ENCODE data around the gene TXNIP.

Gene TXNIP

DNA sequence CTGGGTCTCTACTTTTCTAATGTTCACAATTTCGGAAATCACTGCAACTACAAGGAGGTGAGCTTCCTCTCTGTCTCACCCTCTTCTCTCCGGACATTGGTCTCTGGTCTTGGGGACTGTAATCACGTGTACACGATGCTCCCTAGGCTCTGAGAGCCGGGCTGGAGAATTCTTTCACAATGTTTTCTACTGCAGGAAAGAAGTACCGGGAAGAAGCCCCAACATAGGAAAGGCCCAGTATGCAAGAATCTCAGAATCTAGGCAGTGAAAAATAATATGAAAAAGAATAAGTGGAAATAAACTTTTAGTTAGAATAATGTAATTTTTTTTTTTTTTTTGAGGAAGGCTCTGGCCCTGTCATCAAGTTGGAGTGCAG is 38.7 kb upstream of the TXNIP start:
- no peak overlapping the region for H2AK5ac ChIP-seq (ENCODE audit: low read length, severe bottlenecking)
- DNase-seq: no peak
- H2BK120ac ChIP-seq (ENCODE audit: low read depth, low read length): no peak overlapping the region
- WGBS: 31% methylated on average over 6 of the region's 6 CpGs
- H2BK5ac ChIP-seq (ENCODE audit: low read depth, low read length, poor library complexity, severe bottlenecking): no peak overlapping the region
- H3K79me1 ChIP-seq (replicated peaks; ENCODE audit: low read length, poor library complexity, severe bottlenecking): no peaks in the 10 kb centered on the region
- no peak overlapping the region for H3K4ac ChIP-seq (ENCODE audit: low read depth in 1 of 2, low read length in 2 of 2)
- H3K4me2 ChIP-seq (ENCODE audit: low read length, poor library complexity, severe bottlenecking): peak overlapping the region; percentile 24
- no peak overlapping the region for H2AFZ ChIP-seq (ENCODE audit: low read depth, low read length)
- peak overlapping the region; percentile 50 for H4K8ac ChIP-seq (ENCODE audit: low read length)
- peak overlapping the region; percentile 17 for H3K27ac ChIP-seq (ENCODE audit: low read length, poor library complexity, severe bottlenecking)
- H3K4me1 ChIP-seq (ENCODE audit: control insufficient read depth, insufficient read depth, low read depth, low read length): no peaks in the 10 kb centered on the region
- no peak overlapping the region for H3K23ac ChIP-seq (ENCODE audit: low read length in 2 of 2)
- H2BK12ac ChIP-seq (ENCODE audit: low read length in 2 of 2): no peak overlapping the region
- H3K36me3 ChIP-seq (ENCODE audit: control insufficient read depth in 1 of 2, insufficient read depth in 2 of 2, low read depth in 1 of 2, low read length in 2 of 2): no peaks in the 10 kb centered on the region
- H3K9me3 ChIP-seq (ENCODE audit: control insufficient read depth, low read length): no peaks in the 10 kb centered on the region
- H3K4me3 ChIP-seq (ENCODE audit: insufficient read depth in 1 of 2, low read depth in 1 of 2, low read length in 2 of 2): peak overlapping the region in 1 of 2 experiments; percentile 58
- H3K18ac ChIP-seq (ENCODE audit: low read depth in 1 of 2, low read length in 2 of 2): peak overlapping the region in 1 of 2 experiments; percentile 39
- H2BK15ac ChIP-seq (ENCODE audit: low read depth, poor library complexity, severe bottlenecking): no peak overlapping the region
- no peak overlapping the region for H4K91ac ChIP-seq (ENCODE audit: low read length)
- H3K27me3 ChIP-seq (ENCODE audit: control insufficient read depth in 1 of 2, insufficient read depth in 1 of 2, low read length in 2 of 2): no peaks in the 10 kb centered on the region
- H3K9ac ChIP-seq (ENCODE audit: low read length): peak overlapping the region; percentile 79
- no peak overlapping the region for H3K14ac ChIP-seq (ENCODE audit: low read length in 2 of 2)

DNA sequence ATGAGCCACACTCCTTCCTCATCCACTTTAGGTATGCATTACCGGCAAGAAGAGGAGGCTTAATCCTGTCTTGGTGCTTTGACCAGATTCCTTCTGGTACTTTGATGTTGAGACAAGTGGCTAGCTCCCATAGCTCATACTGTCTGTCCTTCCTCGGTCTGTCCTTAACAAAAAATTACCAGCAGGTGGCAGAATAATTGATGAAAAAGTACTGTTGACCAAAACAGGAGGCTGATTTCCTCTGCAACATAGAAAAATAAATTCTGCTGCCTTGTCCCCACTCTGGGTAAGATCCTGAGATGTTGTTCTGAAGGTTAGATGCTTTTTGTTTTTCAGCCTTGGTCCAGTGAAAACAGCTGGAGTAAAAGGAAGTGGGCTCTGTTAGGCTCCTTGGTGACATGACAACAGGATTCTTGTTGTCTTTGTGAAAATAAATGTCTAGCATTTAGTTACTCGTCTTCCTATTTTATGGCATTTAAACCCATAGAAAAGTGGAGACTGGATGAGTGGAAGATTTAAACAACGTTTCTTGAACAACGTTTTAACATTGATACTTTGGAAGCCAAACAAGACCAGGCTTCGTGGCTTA is 36.3 kb upstream of the TXNIP start:
- Histone ChIP-seq H3K23ac (ENCODE audit: low read length in 2 of 2) (no peak overlapping the region), H3K4me2 (ENCODE audit: low read length, poor library complexity, severe bottlenecking) (no peak overlapping the region), H3K9ac (ENCODE audit: low read length) (no peak overlapping the region), H3K27me3 (ENCODE audit: control insufficient read depth in 1 of 2, insufficient read depth in 1 of 2, low read length in 2 of 2) (no peaks in the 10 kb centered on the region), H2BK120ac (ENCODE audit: low read depth, low read length) (no peak overlapping the region), H2AFZ (ENCODE audit: low read depth, low read length) (no peak overlapping the region), H4K8ac (ENCODE audit: low read length) (no peak overlapping the region), H2BK5ac (ENCODE audit: low read depth, low read length, poor library complexity, severe bottlenecking) (no peak overlapping the region), H2BK15ac (ENCODE audit: low read depth, poor library complexity, severe bottlenecking) (no peak overlapping the region), H3K9me3 (ENCODE audit: control insufficient read depth, low read length) (no peaks in the 10 kb centered on the region), H4K91ac (ENCODE audit: low read length) (no peak overlapping the region), H3K27ac (ENCODE audit: low read length, poor library complexity, severe bottlenecking) (no peak overlapping the region), H2AK5ac (ENCODE audit: low read length, severe bottlenecking) (no peak overlapping the region), H3K4me1 (ENCODE audit: control insufficient read depth, insufficient read depth, low read depth, low read length) (no peaks in the 10 kb centered on the region), H3K79me1 (replicated peaks; ENCODE audit: low read length, poor library complexity, severe bottlenecking) (no peaks in the 10 kb centered on the region), H2BK12ac (ENCODE audit: low read length in 2 of 2) (no peak overlapping the region), H3K18ac (ENCODE audit: low read depth in 1 of 2, low read length in 2 of 2) (no peak overlapping the region), H3K4me3 (ENCODE audit: insufficient read depth in 1 of 2, low read depth in 1 of 2, low read length in 2 of 2) (no peak overlapping the region), H3K36me3 (ENCODE audit: control insufficient read depth in 1 of 2, insufficient read depth in 2 of 2, low read depth in 1 of 2, low read length in 2 of 2) (no peaks in the 10 kb centered on the region), H3K14ac (ENCODE audit: low read length in 2 of 2) (no peak overlapping the region), H3K4ac (ENCODE audit: low read depth in 1 of 2, low read length in 2 of 2) (no peak overlapping the region)
- 66% methylated on average over 3 of the region's 6 CpGs for WGBS
- DNase-seq: peak; percentile 66

- Histone ChIP-seq H2BK5ac (ENCODE audit: low read depth, low read length, poor library complexity, severe bottlenecking) (no peak overlapping the region), H4K91ac (ENCODE audit: low read length) (no peak overlapping the region), H4K8ac (ENCODE audit: low read length) (no peak overlapping the region), H3K4me1 (ENCODE audit: control insufficient read depth, insufficient read depth, low read depth, low read length) (no peaks in the 10 kb centered on the region), H3K4me2 (ENCODE audit: low read length, poor library complexity, severe bottlenecking) (no peak overlapping the region), H3K4me3 (ENCODE audit: insufficient read depth in 1 of 2, low read depth in 1 of 2, low read length in 2 of 2) (no peak overlapping the region), H2AK5ac (ENCODE audit: low read length, severe bottlenecking) (no peak overlapping the region), H3K4ac (ENCODE audit: low read depth in 1 of 2, low read length in 2 of 2) (no peak overlapping the region), H3K36me3 (ENCODE audit: control insufficient read depth in 1 of 2, insufficient read depth in 2 of 2, low read depth in 1 of 2, low read length in 2 of 2) (no peaks in the 10 kb centered on the region), H3K14ac (ENCODE audit: low read length in 2 of 2) (no peak overlapping the region), H3K27me3 (ENCODE audit: control insufficient read depth in 1 of 2, insufficient read depth in 1 of 2, low read length in 2 of 2) (no peaks in the 10 kb centered on the region), H3K27ac (ENCODE audit: low read length, poor library complexity, severe bottlenecking) (no peak overlapping the region), H3K79me1 (replicated peaks; ENCODE audit: low read length, poor library complexity, severe bottlenecking) (no peaks in the 10 kb centered on the region), H2AFZ (ENCODE audit: low read depth, low read length) (no peak overlapping the region), H2BK15ac (ENCODE audit: low read depth, poor library complexity, severe bottlenecking) (no peak overlapping the region), H3K23ac (ENCODE audit: low read length in 2 of 2) (no peak overlapping the region), H2BK12ac (ENCODE audit: low read length in 2 of 2) (no peak overlapping the region), H3K18ac (ENCODE audit: low read depth in 1 of 2, low read length in 2 of 2) (no peak overlapping the region), H3K9me3 (ENCODE audit: control insufficient read depth, low read length) (no peaks in the 10 kb centered on the region), H2BK120ac (ENCODE audit: low read depth, low read length) (no peak overlapping the region), H3K9ac (ENCODE audit: low read length) (no peak overlapping the region)
- DNase-seq: no peak
Measured at GRCh38 chr1:146031476-146031875, 35.1 kb upstream of the TXNIP start.

GRCh38 chr1:146029117-146029516 is 32.7 kb upstream of the TXNIP start:
- DNase-seq: no peak
- Histone ChIP-seq H3K4me2 (ENCODE audit: low read length, poor library complexity, severe bottlenecking) (no peak overlapping the region), H3K14ac (ENCODE audit: low read length in 2 of 2) (no peak overlapping the region), H2BK5ac (ENCODE audit: low read depth, low read length, poor library complexity, severe bottlenecking) (no peak overlapping the region), H3K4ac (ENCODE audit: low read depth in 1 of 2, low read length in 2 of 2) (no peak overlapping the region), H2BK12ac (ENCODE audit: low read length in 2 of 2) (no peak overlapping the region), H3K9ac (ENCODE audit: low read length) (no peak overlapping the region), H4K91ac (ENCODE audit: low read length) (no peak overlapping the region), H3K4me1 (ENCODE audit: control insufficient read depth, insufficient read depth, low read depth, low read length) (no peaks in the 10 kb centered on the region), H3K23ac (ENCODE audit: low read length in 2 of 2) (no peak overlapping the region), H3K18ac (ENCODE audit: low read depth in 1 of 2, low read length in 2 of 2) (no peak overlapping the region), H3K27me3 (ENCODE audit: control insufficient read depth in 1 of 2, insufficient read depth in 1 of 2, low read length in 2 of 2) (no peaks in the 10 kb centered on the region), H3K9me3 (ENCODE audit: control insufficient read depth, low read length) (no peaks in the 10 kb centered on the region), H2BK120ac (ENCODE audit: low read depth, low read length) (no peak overlapping the region), H3K79me1 (replicated peaks; ENCODE audit: low read length, poor library complexity, severe bottlenecking) (no peaks in the 10 kb centered on the region), H2AK5ac (ENCODE audit: low read length, severe bottlenecking) (no peak overlapping the region), H2AFZ (ENCODE audit: low read depth, low read length) (no peak overlapping the region), H3K4me3 (ENCODE audit: insufficient read depth in 1 of 2, low read depth in 1 of 2, low read length in 2 of 2) (no peak overlapping the region), H4K8ac (ENCODE audit: low read length) (no peak overlapping the region), H2BK15ac (ENCODE audit: low read depth, poor library complexity, severe bottlenecking) (no peak overlapping the region), H3K27ac (ENCODE audit: low read length, poor library complexity, severe bottlenecking) (no peak overlapping the region), H3K36me3 (ENCODE audit: control insufficient read depth in 1 of 2, insufficient read depth in 2 of 2, low read depth in 1 of 2, low read length in 2 of 2) (no peaks in the 10 kb centered on the region)

Measured in mesenchymal stem cell (in vitro differentiated cells and primary cell).